HG03103 (cell line): ENCODE data around the gene TMEM120B.

Source experiments
- ATAC-seq: cut with Tn5 transposase; IDR thresholded peaks from one replicate; pipeline ENCODE4 v1.9.1; 2021; ENCODE audit warnings: low read depth; ENCODE audit not compliant: unreplicated experiment

The TMEM120B gene

DNA sequence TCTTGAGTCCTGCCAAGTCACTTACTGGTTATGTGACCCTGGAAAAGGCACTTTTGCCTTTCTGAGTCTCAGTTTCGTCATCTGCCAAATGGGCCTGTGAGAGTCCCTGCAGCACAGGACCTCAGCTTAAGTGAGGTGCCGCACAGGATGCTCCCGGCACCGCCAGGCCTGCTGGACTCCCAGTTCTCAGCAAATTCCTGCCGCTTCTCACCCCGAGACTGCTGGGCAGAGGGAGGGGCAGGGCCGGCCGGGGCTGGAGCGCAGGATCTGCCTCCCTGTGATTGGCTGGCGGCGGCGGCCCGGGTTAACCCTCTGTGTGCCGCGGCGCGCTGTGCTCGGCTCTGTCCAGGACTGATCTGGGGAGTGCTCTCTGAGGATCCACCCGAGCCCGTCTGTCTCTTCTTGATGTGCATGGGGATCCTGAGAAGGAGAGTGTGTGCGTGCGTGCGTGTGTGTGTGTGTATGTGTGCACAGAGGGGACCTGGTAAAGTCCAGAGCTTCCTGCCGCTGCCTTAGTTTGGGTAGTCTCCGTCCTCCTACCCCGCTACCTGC lies 99.8 kb downstream of the TMEM120B start:
- ATAC-seq = no peak

DNA sequence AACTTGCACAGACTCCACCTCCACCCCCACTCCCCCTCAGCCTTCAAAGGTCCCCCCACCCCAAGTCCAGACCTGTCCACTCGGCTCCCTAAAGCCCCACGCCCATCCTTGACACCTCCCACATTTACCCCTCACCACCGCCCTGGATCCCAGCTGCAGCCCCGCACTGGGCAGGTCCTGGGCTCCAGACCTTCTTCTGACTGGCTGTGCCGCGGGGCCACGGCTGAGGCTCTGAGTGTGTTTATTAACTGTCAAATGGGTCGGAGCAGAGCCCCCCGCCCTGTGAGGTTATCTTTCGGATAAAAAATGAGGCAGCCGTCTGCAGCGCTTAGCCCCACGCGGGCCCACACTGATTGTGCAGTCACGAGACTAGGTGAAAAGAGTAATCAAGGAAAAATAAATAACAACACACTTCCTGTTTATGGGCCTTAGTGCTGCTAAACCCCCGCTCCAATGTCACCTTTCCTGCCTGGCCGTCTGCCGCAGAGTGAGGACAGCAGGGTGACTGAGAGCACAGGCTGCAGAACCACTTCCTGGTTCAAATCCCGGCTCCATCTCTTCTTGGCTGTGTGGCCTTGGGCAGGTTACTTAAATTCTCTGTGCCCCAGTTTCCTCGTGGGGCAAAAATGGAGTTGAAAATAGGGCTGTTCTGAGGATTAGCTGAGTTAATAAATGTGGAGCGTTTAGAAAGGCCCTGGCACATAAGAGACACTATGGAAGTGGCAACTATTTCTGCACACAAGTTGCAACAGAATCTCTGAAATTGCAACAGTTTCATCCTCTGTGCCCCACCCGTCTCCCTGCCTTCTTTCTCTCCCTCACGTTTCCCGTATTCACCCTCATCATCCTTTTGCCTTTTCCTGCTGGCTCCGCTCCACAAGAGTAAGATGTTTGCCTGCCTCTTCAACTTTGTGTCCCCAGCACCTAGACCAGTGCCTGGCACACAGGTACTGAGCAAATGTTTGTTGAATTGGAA lies 100.7 kb downstream of the TMEM120B start:
- ATAC-seq = no peak

DNA sequence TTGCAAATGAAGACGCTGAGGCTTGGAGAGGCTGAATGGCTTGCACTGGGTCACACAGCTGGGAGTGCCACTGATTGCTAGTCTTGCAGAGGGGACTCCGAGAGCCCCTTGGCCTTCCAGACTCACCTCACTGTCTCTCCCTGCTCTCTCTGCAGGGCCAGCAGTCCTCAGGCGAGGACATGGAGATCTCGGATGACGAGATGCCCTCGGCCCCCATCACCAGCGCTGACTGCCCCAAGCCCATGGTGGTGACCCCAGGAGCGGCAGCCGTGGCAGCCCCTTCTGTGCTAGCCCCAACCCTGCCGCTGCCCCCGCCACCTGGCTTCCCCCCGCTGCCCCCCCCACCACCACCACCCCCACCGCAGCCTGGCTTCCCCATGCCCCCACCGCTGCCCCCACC lies 101.4 kb downstream of the TMEM120B start:
- ATAC-seq = no peak

DNA sequence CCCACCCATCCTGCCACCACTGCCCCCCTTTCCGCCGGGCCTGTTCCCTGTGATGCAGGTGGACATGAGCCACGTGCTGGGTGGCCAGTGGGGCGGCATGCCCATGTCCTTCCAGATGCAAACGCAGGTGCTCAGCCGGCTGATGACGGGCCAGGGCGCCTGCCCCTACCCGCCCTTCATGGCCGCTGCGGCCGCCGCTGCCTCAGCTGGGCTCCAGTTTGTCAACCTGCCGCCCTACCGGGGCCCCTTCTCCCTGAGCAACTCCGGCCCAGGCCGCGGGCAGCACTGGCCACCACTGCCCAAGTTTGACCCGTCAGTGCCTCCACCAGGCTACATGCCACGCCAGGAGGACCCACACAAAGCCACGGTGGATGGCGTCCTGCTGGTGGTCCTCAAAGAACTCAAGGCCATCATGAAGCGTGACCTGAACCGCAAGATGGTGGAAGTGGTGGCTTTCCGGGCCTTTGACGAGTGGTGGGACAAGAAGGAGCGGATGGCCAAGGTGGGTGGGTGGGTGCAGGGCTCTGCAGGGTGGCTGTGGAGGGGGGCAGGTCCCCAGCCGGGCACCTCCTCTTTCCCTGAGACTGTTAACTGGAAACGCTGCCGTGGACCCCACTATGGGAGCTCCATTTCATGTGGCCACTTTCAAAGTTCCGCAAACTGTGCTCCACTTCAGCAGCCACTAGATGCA lies 102.0 kb downstream of the TMEM120B start:
- no peak for ATAC-seq

DNA sequence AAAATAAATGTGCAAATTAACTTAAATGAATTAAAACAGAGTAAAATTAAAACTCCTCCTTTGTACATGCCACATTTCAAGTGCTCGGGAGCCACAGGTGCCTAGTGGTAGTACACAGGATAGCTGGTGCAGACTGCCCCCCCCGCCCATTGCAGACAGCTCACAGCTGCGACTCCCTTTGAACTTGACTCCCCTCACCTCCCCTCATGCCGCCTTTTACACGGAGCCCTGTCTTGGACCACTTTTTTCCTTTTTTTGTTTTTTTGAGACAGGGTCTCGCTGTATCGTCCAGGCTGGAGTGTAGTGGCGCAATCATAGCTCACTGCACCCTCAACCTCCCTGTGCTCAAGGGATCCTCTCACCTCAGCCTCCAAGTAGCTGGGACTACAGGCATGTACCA lies 102.7 kb downstream of the TMEM120B start:
- no peak for ATAC-seq

DNA sequence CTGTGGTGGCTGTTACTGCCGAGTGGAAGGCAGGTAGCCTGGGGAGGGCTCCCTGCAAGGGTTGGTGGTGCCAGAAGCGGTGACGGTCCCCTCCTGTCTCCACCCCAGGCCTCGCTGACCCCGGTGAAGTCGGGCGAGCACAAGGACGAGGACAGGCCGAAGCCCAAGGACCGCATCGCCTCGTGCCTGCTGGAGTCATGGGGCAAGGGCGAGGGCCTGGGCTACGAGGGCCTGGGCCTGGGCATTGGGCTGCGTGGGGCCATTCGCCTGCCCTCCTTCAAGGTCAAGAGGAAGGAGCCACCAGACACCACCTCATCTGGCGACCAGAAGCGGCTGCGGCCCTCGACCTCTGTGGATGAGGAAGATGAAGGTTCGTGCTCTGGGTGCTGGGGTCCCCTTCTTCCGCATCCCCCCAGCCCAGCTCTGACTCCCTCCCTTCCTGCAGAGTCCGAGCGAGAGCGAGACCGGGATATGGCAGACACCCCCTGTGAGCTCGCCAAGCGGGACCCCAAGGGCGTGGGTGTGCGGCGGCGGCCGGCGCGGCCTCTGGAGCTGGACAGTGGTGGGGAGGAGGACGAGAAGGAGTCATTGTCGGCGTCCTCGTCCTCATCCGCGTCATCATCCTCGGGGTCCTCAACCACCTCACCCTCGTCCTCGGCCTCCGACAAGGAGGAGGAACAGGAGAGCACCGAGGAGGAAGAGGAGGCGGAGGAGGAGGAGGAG lies 104.5 kb downstream of the TMEM120B start:
- no peak for ATAC-seq

DNA sequence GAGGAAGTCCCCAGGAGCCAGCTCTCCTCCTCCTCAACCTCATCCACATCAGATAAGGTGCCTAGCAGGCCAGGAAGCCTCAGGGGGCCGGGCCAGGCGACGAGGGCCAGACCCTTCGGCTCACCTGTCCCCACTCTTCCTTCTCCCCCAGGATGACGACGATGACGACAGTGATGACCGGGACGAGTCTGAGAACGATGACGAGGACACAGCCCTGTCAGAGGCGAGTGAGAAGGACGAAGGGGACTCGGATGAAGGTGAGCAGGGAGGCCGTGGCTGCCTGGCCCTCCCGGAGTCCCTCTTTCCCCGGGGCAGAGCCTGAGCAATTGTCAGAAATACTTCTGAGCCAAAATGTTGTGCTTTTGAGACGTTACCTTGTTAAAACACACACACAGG lies 105.1 kb downstream of the TMEM120B start:
- ATAC-seq = no peak

DNA sequence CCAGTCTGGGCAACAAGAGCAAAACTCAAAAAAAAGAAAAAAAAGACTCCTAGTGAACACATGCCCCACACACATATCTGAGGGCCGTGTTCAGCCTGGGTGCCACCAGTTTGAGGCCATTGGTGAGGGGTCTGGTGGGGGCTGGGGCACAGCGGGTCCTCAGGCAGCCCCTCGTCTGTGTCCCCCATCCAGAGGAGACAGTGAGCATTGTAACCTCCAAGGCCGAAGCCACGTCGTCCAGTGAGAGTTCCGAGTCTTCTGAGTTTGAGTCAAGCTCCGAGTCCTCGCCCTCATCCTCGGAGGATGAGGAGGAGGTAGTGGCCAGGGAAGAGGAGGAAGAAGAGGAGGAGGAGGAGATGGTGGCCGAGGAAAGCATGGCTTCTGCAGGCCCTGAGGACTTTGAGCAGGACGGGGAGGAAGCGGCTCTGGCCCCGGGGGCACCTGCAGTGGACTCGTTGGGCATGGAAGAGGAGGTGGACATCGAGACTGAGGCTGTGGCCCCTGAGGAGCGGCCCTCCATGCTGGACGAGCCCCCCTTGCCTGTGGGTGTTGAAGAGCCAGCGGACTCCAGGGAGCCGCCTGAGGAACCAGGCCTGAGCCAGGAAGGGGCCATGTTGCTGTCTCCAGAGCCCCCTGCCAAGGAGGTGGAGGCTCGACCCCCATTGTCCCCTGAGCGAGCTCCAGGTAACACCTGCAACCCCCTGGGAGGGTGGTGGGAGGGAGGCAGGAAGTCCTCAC lies 106.8 kb downstream of the TMEM120B start:
- ATAC-seq = no peak

DNA sequence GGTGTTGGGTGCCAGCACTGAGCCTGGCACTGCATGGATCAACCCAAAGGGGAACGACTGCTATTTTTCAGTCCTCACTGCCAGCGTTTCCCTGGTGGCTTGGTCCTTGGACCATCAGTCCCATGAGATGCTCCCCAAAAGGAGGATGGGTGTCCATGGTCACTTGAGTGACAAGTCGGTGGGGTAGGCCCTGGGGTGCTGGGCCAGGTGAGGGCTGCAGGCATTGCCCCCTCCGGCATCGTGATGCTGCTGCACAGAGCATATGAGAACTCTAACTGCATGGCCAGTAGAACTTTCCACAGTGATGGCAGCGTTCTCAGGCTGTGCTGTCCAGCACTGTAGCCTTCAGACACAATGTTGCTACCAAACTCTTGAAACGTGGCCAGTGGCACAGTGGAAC lies 107.5 kb downstream of the TMEM120B start:
- ATAC-seq = no peak

DNA sequence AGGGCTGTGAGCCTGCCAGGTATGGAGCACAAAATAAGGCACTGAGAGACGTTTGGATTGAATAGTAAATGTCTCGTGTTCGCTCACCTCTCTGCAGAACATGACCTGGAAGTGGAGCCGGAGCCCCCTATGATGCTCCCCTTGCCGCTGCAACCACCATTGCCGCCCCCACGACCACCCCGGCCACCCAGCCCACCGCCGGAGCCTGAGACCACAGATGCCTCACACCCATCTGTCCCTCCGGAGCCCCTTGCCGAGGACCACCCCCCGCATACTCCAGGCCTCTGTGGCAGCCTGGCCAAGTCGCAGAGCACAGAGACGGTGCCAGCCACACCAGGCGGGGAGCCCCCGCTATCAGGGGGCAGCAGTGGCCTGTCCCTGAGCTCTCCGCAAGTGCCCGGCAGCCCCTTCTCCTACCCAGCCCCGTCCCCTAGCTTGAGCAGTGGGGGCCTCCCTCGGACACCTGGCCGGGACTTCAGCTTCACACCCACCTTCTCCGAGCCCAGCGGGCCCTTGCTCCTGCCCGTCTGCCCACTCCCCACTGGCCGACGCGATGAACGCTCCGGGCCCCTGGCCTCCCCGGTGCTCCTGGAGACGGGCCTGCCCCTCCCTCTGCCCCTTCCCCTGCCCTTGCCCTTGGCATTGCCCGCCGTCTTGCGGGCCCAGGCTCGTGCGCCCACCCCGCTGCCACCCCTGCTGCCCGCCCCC lies 110.0 kb downstream of the TMEM120B start:
- ATAC-seq = no peak

DNA sequence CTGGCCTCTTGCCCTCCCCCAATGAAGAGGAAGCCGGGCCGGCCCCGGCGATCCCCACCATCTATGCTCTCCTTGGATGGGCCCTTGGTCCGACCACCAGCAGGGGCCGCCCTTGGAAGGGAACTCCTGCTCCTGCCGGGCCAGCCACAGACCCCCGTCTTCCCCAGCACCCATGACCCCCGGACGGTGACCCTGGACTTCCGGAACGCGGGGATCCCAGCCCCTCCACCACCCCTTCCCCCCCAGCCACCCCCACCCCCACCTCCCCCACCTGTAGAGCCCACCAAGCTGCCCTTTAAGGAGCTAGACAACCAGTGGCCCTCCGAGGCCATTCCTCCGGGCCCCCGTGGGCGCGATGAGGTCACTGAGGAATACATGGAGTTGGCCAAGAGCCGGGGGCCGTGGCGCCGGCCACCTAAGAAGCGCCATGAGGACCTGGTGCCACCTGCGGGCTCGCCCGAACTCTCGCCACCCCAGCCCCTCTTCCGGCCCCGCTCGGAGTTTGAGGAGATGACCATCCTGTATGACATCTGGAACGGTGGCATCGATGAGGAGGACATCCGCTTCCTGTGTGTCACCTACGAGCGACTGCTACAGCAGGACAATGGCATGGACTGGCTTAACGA lies 110.7 kb downstream of the TMEM120B start:
- no peak for ATAC-seq

DNA sequence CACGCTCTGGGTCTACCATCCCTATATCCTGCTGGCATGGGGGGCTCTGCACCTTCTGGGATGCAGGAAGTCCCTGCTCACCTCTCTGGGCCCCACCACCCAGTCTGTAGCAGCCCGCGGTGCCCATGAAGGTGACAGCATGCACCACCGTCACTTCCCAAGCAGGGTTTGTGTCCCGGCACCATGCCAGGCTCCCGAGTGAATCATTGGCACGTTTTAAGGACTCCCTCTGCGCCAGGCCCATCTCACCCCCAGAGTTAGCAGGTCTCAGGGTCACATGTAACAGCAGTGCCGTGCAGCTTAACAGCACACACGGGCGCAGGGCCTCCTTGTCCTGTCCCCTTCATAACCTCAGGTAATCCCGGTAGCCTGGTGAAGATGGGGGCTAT lies 111.2 kb downstream of the TMEM120B start:
- no peak for ATAC-seq

DNA sequence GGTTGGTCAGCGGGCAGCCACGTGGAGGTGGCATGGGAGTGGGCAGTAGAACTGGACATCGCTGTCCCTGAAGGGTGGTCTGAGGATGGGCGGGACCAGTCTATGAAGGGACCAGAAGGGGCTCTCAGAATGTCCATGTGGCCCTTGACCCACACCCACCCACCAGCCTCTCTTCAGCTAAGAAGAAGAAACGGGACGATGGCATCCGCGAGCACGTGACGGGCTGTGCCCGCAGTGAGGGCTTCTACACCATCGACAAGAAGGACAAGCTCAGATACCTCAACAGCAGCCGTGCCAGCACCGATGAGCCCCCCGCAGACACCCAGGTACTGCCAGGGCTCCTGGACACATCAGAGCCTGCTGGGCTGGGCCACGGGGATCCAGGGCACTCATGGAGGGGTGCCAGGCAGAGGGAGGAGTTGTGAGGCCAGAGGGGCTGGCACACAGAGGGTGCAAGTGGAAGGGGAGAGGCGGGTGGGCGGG lies 112.5 kb downstream of the TMEM120B start:
- ATAC-seq = no peak

DNA sequence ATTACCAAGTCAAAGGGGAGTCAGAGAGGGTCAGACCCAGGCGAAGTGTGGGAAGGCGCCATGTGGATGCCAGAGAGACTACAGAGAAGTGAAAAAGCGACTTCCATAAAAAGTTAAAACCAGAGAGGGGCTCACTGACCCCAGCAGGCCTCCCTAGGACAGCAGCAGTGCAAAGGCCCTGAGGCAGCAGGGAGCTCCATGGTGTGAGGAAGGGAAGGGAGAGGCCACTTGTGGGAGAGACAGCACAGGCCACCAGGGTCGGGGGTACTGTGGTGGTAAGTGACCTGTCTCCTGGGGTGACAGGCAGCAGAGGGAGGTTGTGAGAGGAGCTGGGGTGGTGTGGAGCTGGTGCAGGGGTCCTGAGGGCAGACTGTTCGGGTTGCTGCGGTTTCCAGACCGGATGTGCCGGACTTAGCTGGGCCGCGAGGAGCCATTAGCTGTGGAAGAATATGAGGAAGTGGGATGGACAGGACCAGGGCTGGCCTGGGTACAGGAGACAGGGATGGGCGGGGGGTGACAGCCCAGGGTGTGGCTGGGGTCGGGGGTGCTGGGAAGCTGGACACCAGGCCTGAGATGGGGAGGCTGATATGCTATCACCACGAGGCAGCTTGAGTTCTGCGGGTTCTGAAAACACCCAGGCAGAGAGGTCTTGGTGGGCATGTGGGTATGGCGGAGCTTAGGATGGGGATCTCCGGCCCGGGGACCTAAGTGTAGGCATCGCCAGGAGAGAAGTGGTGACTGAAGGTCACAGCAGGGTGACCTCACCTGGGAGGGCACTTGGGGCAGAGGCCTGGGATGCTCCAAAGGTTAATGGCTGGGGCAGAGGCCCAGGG lies 114.0 kb downstream of the TMEM120B start:
- no peak for ATAC-seq

DNA sequence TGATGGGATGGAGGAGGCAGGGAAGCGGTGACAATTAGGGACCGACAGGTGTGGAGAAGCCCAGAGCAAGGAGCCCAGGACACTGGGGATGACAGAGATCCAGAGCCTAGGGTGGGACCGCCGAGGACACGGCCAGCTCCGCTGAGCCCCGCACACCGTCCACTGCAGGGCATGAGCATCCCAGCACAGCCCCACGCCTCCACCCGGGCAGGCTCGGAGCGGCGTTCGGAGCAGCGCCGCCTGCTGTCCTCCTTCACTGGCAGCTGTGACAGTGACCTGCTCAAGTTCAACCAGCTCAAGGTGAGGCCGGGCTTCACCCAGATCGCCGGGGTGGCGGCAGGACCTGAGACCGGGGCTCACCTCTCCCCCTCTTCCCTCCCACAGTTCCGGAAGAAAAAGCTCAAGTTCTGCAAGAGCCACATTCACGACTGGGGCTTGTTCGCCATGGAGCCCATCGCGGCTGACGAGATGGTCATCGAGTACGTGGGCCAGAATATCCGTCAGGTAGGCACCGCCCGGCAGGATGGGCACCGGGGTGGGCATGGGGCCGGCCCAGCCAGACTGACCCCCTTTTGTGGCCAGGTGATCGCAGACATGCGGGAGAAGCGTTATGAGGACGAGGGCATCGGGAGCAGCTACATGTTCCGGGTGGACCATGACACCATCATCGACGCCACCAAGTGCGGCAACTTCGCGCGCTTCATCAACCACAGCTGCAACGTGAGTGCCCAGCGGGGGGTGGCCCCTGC lies 115.0 kb downstream of the TMEM120B start:
- ATAC-seq = no peak

DNA sequence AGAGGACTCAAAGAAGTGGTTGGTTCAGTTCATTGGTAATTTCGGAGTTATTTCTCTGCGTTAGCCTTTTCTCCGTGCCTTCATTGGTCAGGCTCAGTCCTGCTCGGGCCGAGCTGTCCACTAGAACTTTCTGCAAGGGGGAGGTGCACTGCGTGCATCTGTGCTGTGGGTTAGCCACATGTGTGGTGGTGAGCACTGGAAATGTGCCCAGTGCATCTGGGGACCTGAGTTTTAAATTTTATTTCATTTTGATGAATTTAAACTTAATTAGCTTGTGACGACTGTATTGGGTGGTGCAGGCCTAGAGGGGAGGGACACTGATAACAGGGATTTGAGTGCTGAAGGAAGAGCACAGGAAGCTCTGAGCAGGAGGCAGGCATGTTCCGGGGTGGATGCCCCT lies 115.8 kb downstream of the TMEM120B start:
- ATAC-seq = no peak

DNA sequence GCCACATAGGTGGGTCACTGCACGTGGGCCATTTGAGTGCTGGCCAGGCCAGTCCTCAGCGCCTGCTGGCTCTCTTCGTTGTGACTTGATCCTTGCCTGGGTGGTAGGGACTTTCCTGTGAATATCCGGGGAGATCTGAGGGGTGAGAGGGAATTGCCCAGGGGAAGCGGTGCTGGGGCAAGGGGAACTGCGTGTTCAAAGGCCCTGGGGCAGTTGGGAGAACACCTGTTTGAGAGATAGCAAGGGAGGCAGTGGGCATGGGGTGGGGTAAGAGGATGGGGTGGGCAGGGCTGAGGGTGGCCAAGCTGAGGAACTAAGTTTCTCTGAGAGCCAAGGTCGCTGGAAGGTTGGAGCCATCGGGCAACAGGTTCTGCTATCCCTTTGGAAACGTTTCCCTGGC lies 116.3 kb downstream of the TMEM120B start:
- ATAC-seq = no peak
